Parathyroid adenoma (tissue), 2 donors: ENCODE measurements around the gene PRKG1.

Experiments
- H2AFZ ChIP-seq: fragments of 300-600 bp; sonication (generic); one replicate; pipeline ENCODE4 v1.7.0; 2017; ENCODE audit warnings: antibody characterized with exemption, mild to moderate bottlenecking
- H3K27ac ChIP-seq: fragments of 300-600 bp; sonication (generic); one replicate; pipeline ENCODE4 v1.7.0; 2017
- H3K27me3 ChIP-seq: fragments of 300-600 bp; sonication (generic); one replicate; pipeline ENCODE4 v1.7.0; 2017; ENCODE audit warnings: low read length; ENCODE audit not compliant: control insufficient read depth, insufficient read depth
- H3K36me3 ChIP-seq: fragments of 300-600 bp; sonication (generic); one replicate; pipeline ENCODE4 v1.7.0; 2017; ENCODE audit warnings: low read length; ENCODE audit not compliant: control insufficient read depth, insufficient read depth
- H3K4me1 ChIP-seq: fragments of 300-600 bp; sonication (generic); one replicate; pipeline ENCODE4 v1.7.0; 2017; ENCODE audit warnings: control low read depth
- H3K4me2 ChIP-seq: fragments of 300-600 bp; sonication (generic); one replicate; pipeline ENCODE4 v1.7.0; 2017; ENCODE audit warnings: low read length
- H3K4me3 ChIP-seq: fragments of 300-600 bp; sonication (generic); one replicate; pipeline ENCODE4 v1.7.0; 2017; ENCODE audit warnings: low read depth, low read length
- H3K79me2 ChIP-seq: fragments of 300-600 bp; sonication (generic); one replicate; pipeline ENCODE4 v1.7.0; 2017; ENCODE audit warnings: control low read depth
- H3K9ac ChIP-seq: fragments of 300-600 bp; sonication (generic); one replicate; pipeline ENCODE4 v1.7.0; 2017; ENCODE audit warnings: mild to moderate bottlenecking
- H3K9me3 ChIP-seq: fragments of 300-600 bp; sonication (generic); one replicate; pipeline ENCODE4 v1.7.0; 2017; ENCODE audit warnings: low read length; ENCODE audit not compliant: control insufficient read depth
- CTCF ChIP-seq: fragments of 300-600 bp; sonication (generic); IDR thresholded peaks from one replicate; pipeline ENCODE4 v1.7.0; 2017; ENCODE audit warnings: antibody characterized with exemption, mild to moderate bottlenecking
- donor health status: primary hyperparathyroidism.

PRKG1 gene

DNA sequence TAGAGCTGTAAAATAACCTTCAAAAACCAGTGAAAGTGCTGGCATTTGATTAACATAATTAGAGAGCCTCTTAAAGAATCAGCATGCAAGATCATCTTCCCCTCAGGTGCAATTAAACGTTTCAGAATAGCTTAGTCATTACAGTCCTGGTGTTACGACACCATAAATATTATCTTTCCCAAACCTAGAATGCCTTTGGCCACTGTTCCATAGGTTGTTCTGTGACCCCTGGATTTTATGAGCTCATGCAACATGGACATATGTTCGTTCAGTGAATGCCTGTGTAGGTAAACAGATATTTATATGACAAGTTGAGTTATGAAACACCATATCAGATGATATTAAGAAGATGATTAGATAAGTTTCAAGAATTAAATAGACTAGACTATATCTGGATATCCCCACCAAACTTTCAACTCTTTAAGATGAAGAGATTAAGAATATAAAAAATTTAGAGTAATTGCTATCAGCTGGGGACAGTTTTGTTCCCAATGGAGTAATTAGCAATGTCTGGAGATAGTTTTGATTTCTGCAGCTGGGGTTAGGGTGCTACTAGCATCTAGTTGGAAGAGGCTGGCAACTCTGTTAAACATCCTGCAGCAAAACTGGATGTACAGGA is 976.3 kb downstream of the PRKG1 start:
- TF ChIP-seq CTCF, result no peak
- Histone ChIP-seq H3K9ac (no peak overlapping the region), H2AFZ (no peak overlapping the region), H3K27ac (no peak overlapping the region), H3K9me3 (no peaks in the 10 kb centered on the region), H3K27me3 (no peaks in the 10 kb centered on the region), H3K36me3 (no peaks in the 10 kb centered on the region), H3K79me2 (no peaks in the 10 kb centered on the region), H3K4me2 (no peak overlapping the region), H3K4me3 (no peak overlapping the region), H3K4me1 (no peaks in the 10 kb centered on the region)

DNA sequence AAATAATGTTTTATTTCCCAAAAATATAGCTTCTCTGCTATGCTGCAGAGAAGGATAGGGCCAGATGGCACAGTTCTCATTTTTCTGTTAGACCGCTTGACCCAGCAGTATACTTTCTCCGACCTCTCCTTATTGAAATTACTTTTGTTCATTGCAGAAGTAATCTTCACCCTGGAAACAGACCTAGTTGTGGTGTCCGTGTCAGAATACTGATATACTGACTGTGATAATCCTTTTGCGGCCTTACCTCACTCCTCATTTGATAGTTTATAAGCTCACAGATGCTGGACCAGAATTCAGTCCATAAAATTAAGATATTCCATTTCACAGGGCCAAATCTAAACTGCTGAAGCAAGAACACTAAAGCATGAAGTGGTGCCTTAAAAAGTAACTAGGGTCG is 979.2 kb downstream of the PRKG1 start:
- H3K9ac ChIP-seq, result no peak overlapping the region
- no peaks in the 10 kb centered on the region for H3K9me3 ChIP-seq

GRCh38 chr10:52056291-52056690 is 982.0 kb downstream of the PRKG1 start:
- H3K36me3 ChIP-seq, result no peaks in the 10 kb centered on the region
- H3K4me1 ChIP-seq, result no peaks in the 10 kb centered on the region
- H3K27me3 ChIP-seq, result no peaks in the 10 kb centered on the region
- no peak overlapping the region for H3K9ac ChIP-seq
- H2AFZ ChIP-seq, result no peak overlapping the region
- H3K27ac ChIP-seq, result no peak overlapping the region
- H3K4me2 ChIP-seq, result no peak overlapping the region
- H3K79me2 ChIP-seq, result no peaks in the 10 kb centered on the region
- TF ChIP-seq CTCF, result no peak
- H3K9me3 ChIP-seq, result no peaks in the 10 kb centered on the region
- H3K4me3 ChIP-seq, result no peak overlapping the region

More for the DNA sequence above, 979.2 kb downstream of the PRKG1 start:
- H3K4me3 ChIP-seq, result no peak overlapping the region
- no peaks in the 10 kb centered on the region for H3K79me2 ChIP-seq
- no peaks in the 10 kb centered on the region for H3K36me3 ChIP-seq
- no peak overlapping the region for H3K27ac ChIP-seq
- TF ChIP-seq CTCF, result no peak
- H3K4me1 ChIP-seq, result no peaks in the 10 kb centered on the region
- no peak overlapping the region for H3K4me2 ChIP-seq
- H2AFZ ChIP-seq, result no peak overlapping the region
- H3K27me3 ChIP-seq, result no peaks in the 10 kb centered on the region

GRCh38 chr10:52059089-52059488 is 984.8 kb downstream of the PRKG1 start:
- H3K9ac ChIP-seq, result no peak overlapping the region
- no peaks in the 10 kb centered on the region for H3K9me3 ChIP-seq
- no peaks in the 10 kb centered on the region for H3K79me2 ChIP-seq
- no peaks in the 10 kb centered on the region for H3K27me3 ChIP-seq
- no peak overlapping the region for H3K27ac ChIP-seq
- no peaks in the 10 kb centered on the region for H3K36me3 ChIP-seq
- H3K4me1 ChIP-seq, result no peaks in the 10 kb centered on the region
- H2AFZ ChIP-seq, result no peak overlapping the region
- TF ChIP-seq CTCF, result no peak
- no peak overlapping the region for H3K4me2 ChIP-seq
- H3K4me3 ChIP-seq, result no peak overlapping the region

- no peak overlapping the region for H3K4me3 ChIP-seq
- no peaks in the 10 kb centered on the region for H3K4me1 ChIP-seq
Observed at GRCh38 chr10:52063159-52063558, 988.9 kb downstream of the PRKG1 start.

More at GRCh38 chr10:52063159-52063558, 988.9 kb downstream of the PRKG1 start:
- Histone ChIP-seq H3K9ac (no peak overlapping the region), H2AFZ (no peak overlapping the region), H3K4me2 (no peak overlapping the region), H3K79me2 (no peaks in the 10 kb centered on the region), H3K27me3 (no peaks in the 10 kb centered on the region), H3K36me3 (no peaks in the 10 kb centered on the region), H3K9me3 (no peaks in the 10 kb centered on the region), H3K27ac (no peak overlapping the region)
- TF ChIP-seq CTCF, result no peak
